Cerebellar cortex (tissue), 1 donor: ENCODE data around the gene POP5.
"Not testable (repeated sequence)": the region's sequence is repeated elsewhere in the genome, so short reads cannot be mapped to it uniquely, and the experiment has no call there.

Experiments used
- DNase-seq: peaks from one replicate; pipeline ENCODE4 v3.0.0-alpha.2; 2015; ENCODE audit warnings: low spot score

The POP5 gene

GRCh38 chr12:120580787-120581723, at the start of gene POP5:
Gene POP5 (minus strand): TSS chr12:120581402. CDS start chr12:120581362, 40 bp downstream.
- DNase-seq, result peak; percentile 99

- peak; percentile 91 for DNase-seq
Measured at GRCh38 chr12:120630104-120630892, 49.1 kb upstream of the POP5 start.

GRCh38 chr12:120628919-120629318, 47.7 kb upstream of the POP5 start:
- peak; percentile 61 for DNase-seq

GRCh38 chr12:120625557-120626419, 44.6 kb upstream of the POP5 start:
- DNase-seq, result no peak

- no peak for DNase-seq
Measured at GRCh38 chr12:120620624-120621023, 39.4 kb upstream of the POP5 start.

- no peak for DNase-seq
Measured at GRCh38 chr12:120618954-120619615, 37.9 kb upstream of the POP5 start.

GRCh38 chr12:120617767-120618166, 36.6 kb upstream of the POP5 start:
- DNase-seq, result not testable (repeated sequence)

GRCh38 chr12:120617193-120617592, 36.0 kb upstream of the POP5 start:
- DNase-seq, result not testable (repeated sequence)

GRCh38 chr12:120614848-120615247, 33.6 kb upstream of the POP5 start:
- DNase-seq, result no peak

- not testable (repeated sequence) for DNase-seq
Measured at GRCh38 chr12:120611534-120611933, 30.3 kb upstream of the POP5 start.

- no peak for DNase-seq
Measured at GRCh38 chr12:120610560-120610959, 29.4 kb upstream of the POP5 start.

- not testable (repeated sequence) for DNase-seq
Measured at GRCh38 chr12:120602416-120602815, 21.2 kb upstream of the POP5 start.

- no peak for DNase-seq
Measured at GRCh38 chr12:120599672-120600552, 18.7 kb upstream of the POP5 start.

GRCh38 chr12:120598674-120599463, 17.7 kb upstream of the POP5 start:
- no peak for DNase-seq

GRCh38 chr12:120597861-120598260, 16.7 kb upstream of the POP5 start:
- DNase-seq, result no peak

GRCh38 chr12:120596901-120597300, 15.7 kb upstream of the POP5 start:
- DNase-seq, result no peak

- no peak for DNase-seq
Measured at GRCh38 chr12:120592121-120593049, 11.2 kb upstream of the POP5 start.

GRCh38 chr12:120590741-120591407, 9.7 kb upstream of the POP5 start:
- DNase-seq, result no peak
